ENCODE measurements around the gene KLHDC4. TPM values are rescaled to one million over a fixed set of nuclear protein-coding genes. Genes with fewer than 3 reads are reported as not detected.

The KLHDC4 gene
- total RNA-seq, 1 experiment from 2014 or later: 76.2 TPM

DNA sequence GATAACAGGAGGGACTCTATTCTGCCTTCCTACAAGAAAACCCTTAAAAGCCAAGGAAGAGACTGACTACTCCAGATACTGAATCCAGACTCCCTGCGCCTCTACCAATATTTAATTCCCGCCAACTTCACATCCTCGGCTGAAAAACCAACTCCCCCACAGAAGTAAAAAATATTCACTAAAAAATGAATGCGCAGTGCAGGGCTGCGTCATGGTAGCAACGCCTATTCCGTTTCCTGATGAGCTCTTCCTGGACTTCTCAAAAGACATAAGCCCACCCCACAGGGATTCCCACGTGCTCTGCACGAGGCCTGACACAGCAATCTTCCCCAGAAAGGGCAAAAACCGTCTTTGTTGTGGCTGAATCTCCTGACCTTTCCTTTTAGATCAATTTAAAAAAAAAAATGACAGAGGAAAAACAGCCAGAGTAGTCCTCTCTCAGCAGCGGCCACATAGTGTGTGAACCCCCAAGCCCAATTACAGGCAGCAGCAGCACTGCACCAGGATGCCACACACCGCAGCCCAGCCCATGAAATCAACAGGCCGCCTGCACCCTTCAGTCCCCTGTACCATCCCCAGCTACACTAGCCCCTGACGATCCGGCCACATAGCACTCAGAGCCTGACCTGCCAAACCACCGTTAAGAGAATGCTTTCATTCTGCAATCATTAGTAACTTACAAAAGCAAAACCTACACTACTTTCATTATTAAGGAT is 23.9 kb downstream of the KLHDC4 start:
- no peaks in the 10 kb centered on the region for H3K4me1 ChIP-seq (ENCODE audit: insufficient read depth, low read length)
- peaks cover 4% of the 10 kb centered on the region; the same call in 1 of the 2 replicates for H3K79me2 ChIP-seq (ENCODE audit: insufficient read depth, low read length)
- H3K79me1 ChIP-seq (ENCODE audit: insufficient read depth, low read depth, low read length, poor library complexity, severe bottlenecking): peaks cover 16% of the 10 kb centered on the region
- no peak overlapping the region for H3K56ac ChIP-seq (ENCODE audit: insufficient read length, low read depth, low read length)
- no peak overlapping the region for H2BK15ac ChIP-seq (ENCODE audit: low read depth, low read length)
- peaks cover 8% of the 10 kb centered on the region for H4K20me1 ChIP-seq (ENCODE audit: control insufficient read depth, insufficient read depth, insufficient read length)
- Mint-ChIP-seq H3K4me3 (no peak overlapping the region), H3K9me3 (peaks cover 5 to 9% of the 10 kb centered on the region in 2 experiments; a peak in 3 of 5 replicates), H3K4me1 (no peaks in the 10 kb centered on the region), H3K27ac (peak overlapping the region in 2 of 3 experiments; percentile 18 to 56; a peak in 3 of 7 replicates), H3K36me3 (ENCODE audit: insufficient read depth in 1 of 3, low read depth in 3 of 3) (peaks cover 43 to 53% (median 48%) of the 10 kb centered on the region in 3 experiments), H3K27me3 (ENCODE audit: low read depth) (no peaks in the 10 kb centered on the region)
- H3K9me3 ChIP-seq (ENCODE audit: control insufficient read depth, low read depth, low read length): no peaks in the 10 kb centered on the region
- H4K8ac ChIP-seq (replicated peaks; ENCODE audit: insufficient read length, low read depth, low read length): no peak overlapping the region
- DNase-seq: no peak
- no peak overlapping the region for H4K5ac ChIP-seq (ENCODE audit: insufficient read length, low read depth, low read length)
- H3K9ac ChIP-seq (ENCODE audit: extremely low read depth, insufficient read length, low read length): no peak overlapping the region
- no peak overlapping the region for H2AK5ac ChIP-seq (ENCODE audit: insufficient read length, low read length)
- no peak overlapping the region for H3T11ph ChIP-seq (ENCODE audit: low read length)
- no peak overlapping the region for H3K27ac ChIP-seq (ENCODE audit: insufficient read length, low read depth, low read length)
- H3K23me2 ChIP-seq (ENCODE audit: insufficient read length, low read depth, low read length, poor library complexity, severe bottlenecking): no peaks in the 10 kb centered on the region
- no peak overlapping the region for H2BK120ac ChIP-seq (ENCODE audit: low read depth, low read length, poor library complexity, severe bottlenecking)
- H2BK20ac ChIP-seq (ENCODE audit: low read depth, low read length, poor library complexity, severe bottlenecking): no peak overlapping the region
- TF ChIP-seq, protein P1, sequence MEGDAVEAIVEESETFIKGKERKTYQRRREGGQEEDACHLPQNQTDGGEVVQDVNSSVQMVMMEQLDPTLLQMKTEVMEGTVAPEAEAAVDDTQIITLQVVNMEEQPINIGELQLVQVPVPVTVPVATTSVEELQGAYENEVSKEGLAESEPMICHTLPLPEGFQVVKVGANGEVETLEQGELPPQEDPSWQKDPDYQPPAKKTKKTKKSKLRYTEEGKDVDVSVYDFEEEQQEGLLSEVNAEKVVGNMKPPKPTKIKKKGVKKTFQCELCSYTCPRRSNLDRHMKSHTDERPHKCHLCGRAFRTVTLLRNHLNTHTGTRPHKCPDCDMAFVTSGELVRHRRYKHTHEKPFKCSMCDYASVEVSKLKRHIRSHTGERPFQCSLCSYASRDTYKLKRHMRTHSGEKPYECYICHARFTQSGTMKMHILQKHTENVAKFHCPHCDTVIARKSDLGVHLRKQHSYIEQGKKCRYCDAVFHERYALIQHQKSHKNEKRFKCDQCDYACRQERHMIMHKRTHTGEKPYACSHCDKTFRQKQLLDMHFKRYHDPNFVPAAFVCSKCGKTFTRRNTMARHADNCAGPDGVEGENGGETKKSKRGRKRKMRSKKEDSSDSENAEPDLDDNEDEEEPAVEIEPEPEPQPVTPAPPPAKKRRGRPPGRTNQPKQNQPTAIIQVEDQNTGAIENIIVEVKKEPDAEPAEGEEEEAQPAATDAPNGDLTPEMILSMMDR (conservative IDR thresholded peaks at IDR 0.05): no peak
- no peak overlapping the region for H3K4me2 ChIP-seq (ENCODE audit: insufficient read depth, insufficient read length, low read length)
- H3K4ac ChIP-seq (ENCODE audit: low read depth, low read length): no peak overlapping the region
- no peak overlapping the region for H3K14ac ChIP-seq (ENCODE audit: insufficient read depth, low read length)
- H3K27me3 ChIP-seq (ENCODE audit: insufficient read depth, low read length): no peaks in the 10 kb centered on the region
- H2BK12ac ChIP-seq (ENCODE audit: insufficient read length, low read depth, low read length): no peak overlapping the region
- H3K18ac ChIP-seq (ENCODE audit: insufficient read length, low read depth, low read length): no peak overlapping the region
- no peak overlapping the region for H3K23ac ChIP-seq (ENCODE audit: insufficient read length, low read depth, low read length)
- H2AFZ ChIP-seq (ENCODE audit: low read length): no peak overlapping the region
- WGBS (ENCODE audit: extremely low coverage, insufficient read length, low lambda C conversion rate): no CpG with 5 or more reads among the region's 16 CpGs
- H2BK5ac ChIP-seq (ENCODE audit: insufficient read length, low read length): no peak overlapping the region
- H4K91ac ChIP-seq (ENCODE audit: insufficient read length, low read depth, low read length): no peak overlapping the region

Data from H9 (cell line).